Endothelial cell of umbilical vein (primary cell): ENCODE results near the gene GPSM1. TPM values are rescaled to one million over a fixed set of nuclear protein-coding genes. Genes with fewer than 3 reads are reported as not detected.

ENCODE experiments used
- BruUV-seq: library from RNA; stranded (reverse); fragments of 400-500 nt; replicated peaks from 2 replicates; lab custom pipeline; 2021; lab: Mats Ljungman, UMichigan
- CTCF ChIA-PET: fragments of 300-600, 350-600 bp; sonication (Branson Sonifier 250); formaldehyde crosslinking; loops from one replicate; lab custom pipeline; 2021; ENCODE audit warnings: antibody characterized with exemption, inconsistent platforms; lab: Charles Lee
- POLR2A ChIA-PET: fragments of 300-600, 350-600 bp; sonication (Branson Sonifier 250); formaldehyde crosslinking; loops from one replicate; lab custom pipeline; 2021; ENCODE audit warnings: antibody characterized with exemption, inconsistent platforms; lab: Charles Lee
- DNase-seq: peaks from one replicate; pipeline ENCODE4 v3.0.0-alpha.2; 2011; ENCODE audit warnings: low read depth, low spot score
- FAIRE-seq: peaks from 2 replicates; lab custom pipeline; 2011; peaks lifted over from hg19 to GRCh38; lab: Jason Lieb, UNC
- H2AFZ ChIP-seq: 2 replicates; pipeline ENCODE4 v1.6.0; 2012; ENCODE audit warnings: low read depth, low read length, control low read depth, inconsistent platforms
- H3K27ac ChIP-seq: 2 replicates; pipeline ENCODE4 v1.5.1; 2011; ENCODE audit warnings: low read depth, mild to moderate bottlenecking, control low read depth, low read length, moderate library complexity; ENCODE audit not compliant: insufficient read depth
- H3K27me3 ChIP-seq, 2 experiments: 2 replicates each; pipeline versions ENCODE4 v1.6.0 to v1.6.1; 2011; ENCODE audit warnings: low read length in 2 of 2, mixed read lengths in 1 of 2; ENCODE audit not compliant: control insufficient read depth in 2 of 2, insufficient read depth in 2 of 2
- H3K36me3 ChIP-seq, 2 experiments: 2 replicates in 1 of 2; 3 replicates in 1 of 2; pipeline ENCODE4 v1.5.1; 2011; ENCODE audit warnings: low read length in 2 of 2, mild to moderate bottlenecking in 1 of 2, moderate library complexity in 1 of 2; ENCODE audit not compliant: control insufficient read depth in 2 of 2, insufficient read depth in 2 of 2; ENCODE audit errors: extremely low read depth in 1 of 2
- H3K4me1 ChIP-seq: 3 replicates; pipeline ENCODE4 v1.5.1; 2011; ENCODE audit warnings: mild to moderate bottlenecking, low read length; ENCODE audit not compliant: control insufficient read depth, insufficient read depth; ENCODE audit errors: extremely low read depth
- H3K4me2 ChIP-seq: 2 replicates; pipeline ENCODE4 v1.6.1; 2011; ENCODE audit warnings: low read length, control low read depth, mixed read lengths; ENCODE audit not compliant: insufficient read depth
- H3K4me3 ChIP-seq, 3 experiments: fragments of 200-600 bp in 1 of 3; sonication (generic), shearing (Covaris generic) in 1 of 3; replicated peaks in 1 of 3; 2 replicates each; pipeline ENCODE4 v1.5.1; 2011 to 2016; ENCODE audit warnings: control low read depth in 3 of 3, low read length in 3 of 3, mild to moderate bottlenecking in 2 of 3, inconsistent platforms in 1 of 3, low read depth in 1 of 3, moderate library complexity in 1 of 3; ENCODE audit not compliant: insufficient read depth in 1 of 3
- H3K79me2 ChIP-seq: 2 replicates; pipeline ENCODE4 v1.6.0; 2012; ENCODE audit warnings: low read length, inconsistent platforms; ENCODE audit not compliant: control insufficient read depth, insufficient read depth
- H3K9ac ChIP-seq: replicated peaks from 2 replicates; pipeline ENCODE3; 2011; ENCODE audit warnings: low read length, control low read depth; ENCODE audit not compliant: insufficient read depth; ENCODE audit errors: extremely low read depth
- H3K9me1 ChIP-seq: replicated peaks from 3 replicates; pipeline ENCODE4 v1.6.0; 2011; ENCODE audit warnings: mild to moderate bottlenecking, low read length; ENCODE audit not compliant: control insufficient read depth, insufficient read depth; ENCODE audit errors: extremely low read depth
- H3K9me3 ChIP-seq: replicated peaks from 2 replicates; pipeline ENCODE4 v1.5.1; 2012; ENCODE audit warnings: low read length, inconsistent platforms; ENCODE audit not compliant: control insufficient read depth, insufficient read depth
- H4K20me1 ChIP-seq: replicated peaks from 2 replicates; pipeline ENCODE3; 2011; ENCODE audit warnings: mild to moderate bottlenecking, low read length; ENCODE audit not compliant: control insufficient read depth, insufficient read depth; ENCODE audit errors: extremely low read depth
- EZH2 ChIP-seq: IDR thresholded peaks from 2 replicates; pipeline ENCODE4 v1.6.1; 2012; ENCODE audit warnings: borderline replicate concordance, low read depth, mild to moderate bottlenecking, moderate library complexity, low read length, inconsistent platforms; ENCODE audit not compliant: severe bottlenecking
- FOS ChIP-seq: IDR thresholded peaks from 2 replicates; pipeline ENCODE4 v1.6.1; 2011; ENCODE audit warnings: mild to moderate bottlenecking, low read length, moderate library complexity, borderline replicate concordance; ENCODE audit not compliant: insufficient read depth
- GATA2 ChIP-seq: IDR thresholded peaks from 2 replicates; pipeline ENCODE4 v1.7.0; 2011; ENCODE audit warnings: low read depth, mild to moderate bottlenecking, moderate library complexity, mixed read lengths, low read length; ENCODE audit not compliant: insufficient read length, insufficient read depth
- JUN ChIP-seq: IDR thresholded peaks from 2 replicates; pipeline ENCODE4 v1.6.1; 2011; ENCODE audit warnings: borderline replicate concordance, low read depth; ENCODE audit not compliant: insufficient read length, insufficient read depth
- MAX ChIP-seq: IDR thresholded peaks from 2 replicates; pipeline ENCODE4 v1.6.1; 2011; ENCODE audit not compliant: insufficient read depth, insufficient read length
- MYC ChIP-seq: IDR thresholded peaks from one replicate; pipeline ENCODE4 v1.6.1; 2011; ENCODE audit warnings: mild to moderate bottlenecking, low read depth, low read length
- POLR2A ChIP-seq: IDR thresholded peaks from 2 replicates; pipeline ENCODE4 v1.6.1; 2012; ENCODE audit warnings: low read depth, mild to moderate bottlenecking, control low read depth, low read length
- POLR2AphosphoS5 ChIP-seq: IDR thresholded peaks from 2 replicates; pipeline ENCODE4 v1.6.1; 2012; ENCODE audit warnings: low read depth, mild to moderate bottlenecking, control low read depth, low read length, moderate library complexity; ENCODE audit not compliant: insufficient read depth
- dilution Hi-C: fragments of 300-500 bp; cut with MboI; formaldehyde crosslinking; loops from one replicate; pipeline ENCODE4 v1.15.0; 2019; ENCODE audit warnings: low sequenced_read_pairs; ENCODE audit not compliant: extremely low pct_ligation_motif_present
- intact Hi-C: fragments of 100-400 bp; cut with micrococcal nuclease; formaldehyde crosslinking; loops from one replicate; pipeline ENCODE4 v1.10.0; 2022
- polyA plus RNA-seq, 4 experiments: library from polyadenylated mRNA; depleted of rRNA in 3 of 4; stranded (reverse) in 3 of 4; unstranded in 1 of 4; fragments of >200 nt; gene quantifications; 2 replicates each; pipeline versions ENCODE4 v1.2.1 to v1.2.3, GENCODE V29; 2011 to 2012; ENCODE audit warnings: missing spikeins in 1 of 4
- total RNA-seq: library from RNA; stranded (reverse); gene quantifications from 2 replicates; pipeline ENCODE4 v1.2.3, GENCODE V29; 2021
- TF ChIP-seq, protein P1 (sequence below), 2 donors: IDR thresholded peaks; 1 replicate in 1 of 2; 2 replicates in 1 of 2; pipeline ENCODE4 v1.5.1; 2011; ENCODE audit warnings: low read length in 2 of 2, mild to moderate bottlenecking in 2 of 2, moderate library complexity in 2 of 2, control low read depth in 1 of 2, inconsistent platforms in 1 of 2, low read depth in 1 of 2; ENCODE audit not compliant: insufficient read depth in 1 of 2; ENCODE audit errors: extremely low read depth in 1 of 2

GPSM1 gene
- total and polyA plus RNA-seq, 2 donors (not counting 3 experiments of a cell fraction or from before 2014, with no cell fraction given) = 34.6 to 47.1 TPM

GRCh38 chr9:136316896-136317676 is 10.3 kb upstream of the GPSM1 start:
- FAIRE-seq (no peak), DNase-seq (no peak)
- intact Hi-C loops (no loop called here), dilution Hi-C loops (no loop called here)
- no peak overlapping the region for H3K27ac ChIP-seq
- H3K9me1 ChIP-seq = no peaks in the 10 kb centered on the region
- no peaks in the 10 kb centered on the region for H3K27me3 ChIP-seq
- H3K79me2 ChIP-seq = no peaks in the 10 kb centered on the region
- TF ChIP-seq POLR2AphosphoS5 = no peak
- no peak for TF ChIP-seq MYC
- TF ChIP-seq FOS = no peak
- TF ChIP-seq MAX = no peak
- TF ChIP-seq, protein P1, sequence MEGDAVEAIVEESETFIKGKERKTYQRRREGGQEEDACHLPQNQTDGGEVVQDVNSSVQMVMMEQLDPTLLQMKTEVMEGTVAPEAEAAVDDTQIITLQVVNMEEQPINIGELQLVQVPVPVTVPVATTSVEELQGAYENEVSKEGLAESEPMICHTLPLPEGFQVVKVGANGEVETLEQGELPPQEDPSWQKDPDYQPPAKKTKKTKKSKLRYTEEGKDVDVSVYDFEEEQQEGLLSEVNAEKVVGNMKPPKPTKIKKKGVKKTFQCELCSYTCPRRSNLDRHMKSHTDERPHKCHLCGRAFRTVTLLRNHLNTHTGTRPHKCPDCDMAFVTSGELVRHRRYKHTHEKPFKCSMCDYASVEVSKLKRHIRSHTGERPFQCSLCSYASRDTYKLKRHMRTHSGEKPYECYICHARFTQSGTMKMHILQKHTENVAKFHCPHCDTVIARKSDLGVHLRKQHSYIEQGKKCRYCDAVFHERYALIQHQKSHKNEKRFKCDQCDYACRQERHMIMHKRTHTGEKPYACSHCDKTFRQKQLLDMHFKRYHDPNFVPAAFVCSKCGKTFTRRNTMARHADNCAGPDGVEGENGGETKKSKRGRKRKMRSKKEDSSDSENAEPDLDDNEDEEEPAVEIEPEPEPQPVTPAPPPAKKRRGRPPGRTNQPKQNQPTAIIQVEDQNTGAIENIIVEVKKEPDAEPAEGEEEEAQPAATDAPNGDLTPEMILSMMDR (IDR thresholded peaks at IDR 0.05; ENCODE audit: extremely low read depth in 1 of 2, insufficient read depth in 1 of 2, low read depth in 1 of 2, low read length in 2 of 2) = no peak
- TF ChIP-seq POLR2A = no peak
- no peak for TF ChIP-seq JUN
- TF ChIP-seq GATA2 = no peak
- TF ChIP-seq EZH2 = no peak
- no TSS peak for BruUV-seq
- H2AFZ ChIP-seq = no peak overlapping the region
- no peaks in the 10 kb centered on the region for H4K20me1 ChIP-seq
- no peaks in the 10 kb centered on the region for H3K36me3 ChIP-seq
- H3K9me3 ChIP-seq = no peaks in the 10 kb centered on the region
- H3K4me1 ChIP-seq = no peaks in the 10 kb centered on the region
- no peak overlapping the region for H3K4me2 ChIP-seq
- H3K4me3 ChIP-seq = no peak overlapping the region
- H3K9ac ChIP-seq = no peak overlapping the region
- ChIA-PET CTCF (interaction anchor here (1.0 to 1.3 kb wide), 2 partner anchors 9 to 46 kb away, joined by 3 to 4 read pairs; partner anchors contain the start of gene DNLZ), POLR2A (no interaction called here)
